ENCODE data around the gene SYT1. TPM values are rescaled to one million over a fixed set of nuclear protein-coding genes. Genes with fewer than 3 reads are reported as not detected.

The SYT1 gene
- total RNA-seq, 2 experiments from 2014 or later = not detected

- H3K27me3 Mint-ChIP-seq = no peaks in the 10 kb centered on the region
- ChIA-PET CTCF (no interaction called here), POLR2A (no interaction called here)
- Histone ChIP-seq H3K9me3 (ENCODE audit: control insufficient read depth in 1 of 2, insufficient read depth in 1 of 2, low read length in 2 of 2) (peaks cover 0 to 4% of the 10 kb centered on the region in 2 experiments), H3K27me3 (ENCODE audit: control insufficient read depth in 1 of 2, insufficient read depth in 2 of 2, low read length in 2 of 2) (no peaks in the 10 kb centered on the region), H3K27ac (ENCODE audit: low read depth in 1 of 2, low read length in 2 of 2) (no peak overlapping the region), H3K4me1 (ENCODE audit: insufficient read depth, low read length) (no peaks in the 10 kb centered on the region), H3K36me3 (ENCODE audit: insufficient read depth, low read length) (no peaks in the 10 kb centered on the region), H3K4me3 (ENCODE audit: low read length) (no peak overlapping the region)
- intact Hi-C loops (cut with DNase I, micrococcal nuclease) = no loop called here
- H3K4me1 Mint-ChIP-seq (ENCODE audit: low read depth) = no peaks in the 10 kb centered on the region
- H3K27ac Mint-ChIP-seq = no peak overlapping the region
- DNase-seq (no peak), ATAC-seq (ENCODE audit: poor library complexity) (no peak)
- no peaks in the 10 kb centered on the region for H3K9me3 Mint-ChIP-seq
- H3K4me3 Mint-ChIP-seq = no peak overlapping the region
- no peaks in the 10 kb centered on the region for H3K36me3 Mint-ChIP-seq (ENCODE audit: low read depth)
- no peak for TF ChIP-seq CTCF (IDR thresholded peaks at IDR 0.05)
Observed at GRCh38 chr12:78886719-78887407, 22.3 kb downstream of the SYT1 start.

DNA sequence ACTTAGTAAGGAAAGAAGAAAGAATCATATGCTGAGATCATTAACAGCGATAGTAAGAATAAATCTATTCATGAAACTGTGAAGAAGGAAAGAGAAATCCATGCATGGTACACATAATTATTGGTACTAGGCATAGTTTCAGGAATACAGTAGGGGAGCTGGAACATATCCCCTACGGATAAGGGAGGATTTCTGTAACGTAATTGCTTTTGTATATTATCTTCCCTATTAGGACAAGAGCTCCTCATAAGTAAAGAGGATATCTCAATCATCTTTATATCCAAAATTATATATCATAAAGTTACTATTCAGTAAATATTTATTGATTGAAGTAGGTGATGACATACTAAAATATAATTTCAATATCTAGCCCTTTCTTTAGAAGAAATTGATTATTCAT, 22.9 kb downstream of the SYT1 start:
- no peak overlapping the region for H3K4me3 Mint-ChIP-seq
- Histone ChIP-seq H3K36me3 (ENCODE audit: insufficient read depth, low read length) (no peaks in the 10 kb centered on the region), H3K27me3 (ENCODE audit: control insufficient read depth in 1 of 2, insufficient read depth in 2 of 2, low read length in 2 of 2) (no peaks in the 10 kb centered on the region), H3K4me3 (ENCODE audit: low read length) (no peak overlapping the region), H3K9me3 (ENCODE audit: control insufficient read depth in 1 of 2, insufficient read depth in 1 of 2, low read length in 2 of 2) (peaks cover 0 to 4% of the 10 kb centered on the region in 2 experiments), H3K27ac (ENCODE audit: low read depth in 1 of 2, low read length in 2 of 2) (no peak overlapping the region), H3K4me1 (ENCODE audit: insufficient read depth, low read length) (no peaks in the 10 kb centered on the region)
- CTCF ChIA-PET = no interaction called here
- DNase-seq (no peak), ATAC-seq (ENCODE audit: poor library complexity) (no peak)
- POLR2A ChIA-PET = no interaction called here
- intact Hi-C loops (cut with DNase I, micrococcal nuclease) = no loop called here
- no peak overlapping the region for H3K27ac Mint-ChIP-seq
- H3K9me3 Mint-ChIP-seq = no peaks in the 10 kb centered on the region
- no peaks in the 10 kb centered on the region for H3K36me3 Mint-ChIP-seq (ENCODE audit: low read depth)
- H3K4me1 Mint-ChIP-seq (ENCODE audit: low read depth) = no peaks in the 10 kb centered on the region
- no peaks in the 10 kb centered on the region for H3K27me3 Mint-ChIP-seq
- TF ChIP-seq CTCF (IDR thresholded peaks at IDR 0.05) = no peak

DNA sequence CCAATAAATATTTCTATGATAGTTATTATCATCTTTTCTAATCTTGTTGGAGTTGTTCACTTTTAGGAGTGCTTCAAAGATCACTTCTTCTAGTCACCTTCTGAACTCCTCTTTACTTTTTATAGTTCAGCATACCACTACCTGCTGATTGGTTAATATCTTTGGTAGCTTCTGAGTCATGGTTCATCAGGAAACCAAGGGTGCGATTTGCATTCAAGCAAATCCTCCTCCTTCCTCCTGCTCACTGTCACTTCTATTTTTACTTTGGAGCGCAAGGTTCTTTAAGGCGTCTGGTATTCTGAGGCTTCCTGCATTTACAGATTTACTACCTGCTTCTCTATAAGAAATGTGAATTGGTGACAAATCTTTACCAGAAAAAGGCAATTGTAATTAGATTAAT, 24.0 kb downstream of the SYT1 start:
- no peaks in the 10 kb centered on the region for H3K4me1 ChIP-seq (ENCODE audit: insufficient read depth, low read length)
- no peak for TF ChIP-seq CTCF (IDR thresholded peaks at IDR 0.05)
- no peak overlapping the region for H3K27ac Mint-ChIP-seq

More for the DNA sequence above, 24.0 kb downstream of the SYT1 start:
- Histone ChIP-seq H3K27me3 (ENCODE audit: control insufficient read depth in 1 of 2, insufficient read depth in 2 of 2, low read length in 2 of 2) (no peaks in the 10 kb centered on the region), H3K9me3 (ENCODE audit: control insufficient read depth in 1 of 2, insufficient read depth in 1 of 2, low read length in 2 of 2) (peaks cover 0 to 4% of the 10 kb centered on the region in 2 experiments), H3K4me3 (ENCODE audit: low read length) (no peak overlapping the region), H3K36me3 (ENCODE audit: insufficient read depth, low read length) (no peaks in the 10 kb centered on the region), H3K27ac (ENCODE audit: low read depth in 1 of 2, low read length in 2 of 2) (no peak overlapping the region)
- ChIA-PET POLR2A (no interaction called here), CTCF (no interaction called here)
- H3K4me1 Mint-ChIP-seq (ENCODE audit: low read depth) = no peaks in the 10 kb centered on the region
- intact Hi-C loops (cut with DNase I, micrococcal nuclease) = no loop called here
- no peaks in the 10 kb centered on the region for H3K27me3 Mint-ChIP-seq
- no peaks in the 10 kb centered on the region for H3K9me3 Mint-ChIP-seq
- DNase-seq (no peak), ATAC-seq (ENCODE audit: poor library complexity) (no peak)
- H3K36me3 Mint-ChIP-seq (ENCODE audit: low read depth) = no peaks in the 10 kb centered on the region
- no peak overlapping the region for H3K4me3 Mint-ChIP-seq
